Stimulated activated CD8-positive, alpha-beta memory T cell treated with anti-CD3 and anti-CD28 coated beads, Interleukin-12 subunit alpha, Interleukin-12 subunit beta, amount 100 ng/mL, for 24 hours (primary cell): ENCODE data around the gene DDO.
"Not testable (repeated sequence)": the region's sequence is repeated elsewhere in the genome, so short reads cannot be mapped to it uniquely, and the experiment has no call there.

ENCODE experiments used
- DNase-seq: peaks from one replicate; pipeline ENCODE4 v3.0.0-alpha.2; 2020; ENCODE audit errors: extremely low read depth

The DDO gene, protein sequence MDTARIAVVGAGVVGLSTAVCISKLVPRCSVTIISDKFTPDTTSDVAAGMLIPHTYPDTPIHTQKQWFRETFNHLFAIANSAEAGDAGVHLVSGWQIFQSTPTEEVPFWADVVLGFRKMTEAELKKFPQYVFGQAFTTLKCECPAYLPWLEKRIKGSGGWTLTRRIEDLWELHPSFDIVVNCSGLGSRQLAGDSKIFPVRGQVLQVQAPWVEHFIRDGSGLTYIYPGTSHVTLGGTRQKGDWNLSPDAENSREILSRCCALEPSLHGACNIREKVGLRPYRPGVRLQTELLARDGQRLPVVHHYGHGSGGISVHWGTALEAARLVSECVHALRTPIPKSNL

DNA sequence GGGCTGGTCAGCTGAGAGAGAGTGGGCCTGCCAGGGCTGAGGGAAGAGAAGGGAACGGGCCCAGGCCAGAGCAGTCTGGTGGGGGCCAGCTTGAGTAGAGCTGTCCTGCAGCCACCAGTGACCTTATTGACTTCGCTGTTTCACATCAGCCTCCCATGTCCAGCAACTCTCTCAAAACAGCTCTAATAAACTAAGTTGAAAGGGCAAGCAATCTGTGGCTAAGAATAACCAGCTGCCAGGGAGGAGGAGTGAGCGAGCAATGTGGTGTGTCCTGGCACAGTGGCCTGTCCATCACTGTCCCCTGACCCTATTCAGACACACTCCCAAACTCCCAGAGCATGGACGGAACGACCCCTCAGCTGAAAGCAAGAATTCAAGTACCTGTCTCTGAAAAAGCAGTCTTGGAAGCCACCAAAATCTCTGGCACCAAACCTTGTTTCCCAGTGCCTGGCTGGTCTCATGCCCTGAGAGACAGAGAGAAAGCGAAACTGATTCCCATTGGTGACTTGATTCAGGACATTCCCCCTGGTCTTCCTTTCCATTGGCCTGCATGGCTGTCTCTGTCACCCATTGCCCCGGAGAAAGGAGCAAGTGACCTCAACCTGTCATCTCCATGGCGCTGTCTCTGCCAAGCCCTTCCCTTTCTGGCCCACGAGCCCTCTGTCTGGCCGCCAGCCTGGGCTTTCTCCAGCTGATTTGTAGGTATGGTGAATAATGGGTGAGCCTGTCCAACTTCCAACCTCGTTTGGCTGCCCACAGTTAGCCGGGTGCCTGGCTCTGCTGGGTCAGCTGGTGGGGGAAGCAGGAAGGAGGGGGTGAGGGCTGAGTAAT, at the start of gene DDO:
Gene DDO, minus strand, starts transcription at position 490 of the 831 bp plus-strand sequence. CDS start 2,113 bp downstream, outside the sequence.
- DNase-seq = no peak

GRCh38 chr6:110462884-110463481, 47.6 kb upstream of the DDO start:
- no peak for DNase-seq

DNA sequence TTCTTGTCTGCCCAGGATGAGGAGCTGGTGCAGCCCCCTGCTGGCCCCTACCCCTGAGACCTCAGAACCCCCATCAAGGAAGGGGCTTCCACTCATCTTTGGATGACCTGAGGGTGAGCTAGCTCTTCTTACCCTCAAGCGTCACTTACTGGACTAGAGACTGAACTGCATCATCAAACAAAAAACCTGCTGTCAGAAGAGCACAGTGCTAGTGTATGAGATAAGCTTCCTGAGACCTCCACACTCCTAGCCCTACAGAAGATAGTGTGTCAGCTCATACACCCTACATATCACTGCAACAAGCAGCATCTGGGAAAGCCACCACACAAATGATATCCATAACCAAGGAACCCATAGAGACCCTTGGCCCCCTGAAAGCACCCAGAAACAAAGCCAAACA, 46.0 kb upstream of the DDO start:
- DNase-seq = no peak

DNA sequence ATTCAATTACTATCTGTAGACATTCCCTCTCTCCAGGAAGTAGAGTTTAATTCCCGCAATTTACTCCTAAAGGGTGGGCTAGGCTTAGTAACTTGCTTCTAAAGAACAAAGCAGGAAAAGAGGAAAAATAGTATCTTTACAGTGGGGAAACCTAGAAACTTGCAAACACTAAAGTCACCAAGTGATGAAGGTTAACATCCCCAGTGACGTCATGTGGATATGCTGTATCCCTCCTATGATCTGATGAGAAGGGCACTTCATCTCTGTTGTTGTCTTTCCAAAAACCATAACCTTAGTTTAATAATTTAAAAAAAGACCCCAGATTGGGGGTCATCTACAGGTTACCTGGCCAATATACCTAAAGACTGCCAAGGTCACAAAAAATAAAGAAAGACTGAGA, 43.8 kb upstream of the DDO start:
- DNase-seq = no peak

DNA sequence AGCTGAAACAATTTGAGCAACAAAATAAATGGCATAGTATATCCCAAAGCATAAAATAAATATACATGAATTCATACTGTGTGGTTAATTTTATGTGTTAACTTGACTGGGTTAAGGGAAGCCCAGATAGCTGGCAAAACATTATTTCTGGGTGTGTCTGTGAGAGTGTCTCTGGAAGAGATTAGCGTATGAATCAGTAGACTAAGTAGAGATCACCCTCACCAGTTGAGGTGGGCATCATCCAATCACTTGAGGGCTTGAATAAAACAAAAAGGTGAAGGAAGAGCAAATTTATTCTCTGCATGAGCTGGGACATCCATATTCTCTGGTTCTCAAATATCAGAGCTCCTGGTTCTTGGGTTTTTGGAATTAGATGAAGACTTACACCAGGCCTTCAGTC, 43.1 kb upstream of the DDO start:
- DNase-seq = no peak

- DNase-seq = not testable (repeated sequence)
Observed at GRCh38 chr6:110457567-110458175, 42.3 kb upstream of the DDO start.

- no peak for DNase-seq
Observed at GRCh38 chr6:110456694-110457093, 41.3 kb upstream of the DDO start.

GRCh38 chr6:110449541-110449895, 34.1 kb upstream of the DDO start:
- DNase-seq = no peak

DNA sequence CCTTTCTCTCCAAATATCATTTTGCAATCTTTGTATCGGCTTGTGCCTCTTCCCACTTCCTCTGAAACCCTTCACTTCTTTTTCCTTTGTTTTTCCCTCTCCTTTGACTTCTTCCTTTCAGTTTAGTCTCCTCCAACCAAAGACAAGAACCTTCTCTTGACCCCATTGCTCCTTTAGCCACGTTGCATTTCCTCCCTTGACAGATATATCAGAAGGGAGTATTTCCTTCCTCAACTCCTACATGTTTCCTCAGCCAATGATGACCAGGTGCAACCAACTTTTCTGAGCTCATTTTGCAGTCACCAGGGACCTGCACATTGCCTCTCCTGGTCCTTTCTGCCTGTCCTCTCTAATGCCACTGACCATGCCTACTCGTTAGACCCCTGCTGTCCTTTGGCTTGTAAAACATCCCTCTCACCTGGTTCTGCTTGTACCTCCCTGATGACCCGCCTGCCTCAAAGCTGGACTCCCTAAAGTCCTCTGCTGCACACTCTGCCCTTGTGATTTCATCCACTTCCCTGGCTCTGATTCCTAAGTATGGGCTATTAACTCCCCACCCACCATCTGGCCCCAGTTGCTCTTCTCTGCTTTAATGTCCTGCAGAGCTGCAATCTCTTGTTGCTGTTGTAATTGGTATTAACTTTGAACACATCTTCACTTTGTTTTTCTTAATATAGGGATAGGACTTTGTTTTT, 33.6 kb upstream of the DDO start:
- no peak for DNase-seq

- DNase-seq = no peak
Observed at GRCh38 chr6:110447761-110448160, 32.4 kb upstream of the DDO start.

- no peak for DNase-seq
Observed at GRCh38 chr6:110446405-110446804, 31.0 kb upstream of the DDO start.

GRCh38 chr6:110440026-110440425, 24.7 kb upstream of the DDO start:
- no peak for DNase-seq

GRCh38 chr6:110439356-110439755, 24.0 kb upstream of the DDO start:
- no peak for DNase-seq

- DNase-seq = no peak
Observed at GRCh38 chr6:110434961-110435602, 19.7 kb upstream of the DDO start.

DNA sequence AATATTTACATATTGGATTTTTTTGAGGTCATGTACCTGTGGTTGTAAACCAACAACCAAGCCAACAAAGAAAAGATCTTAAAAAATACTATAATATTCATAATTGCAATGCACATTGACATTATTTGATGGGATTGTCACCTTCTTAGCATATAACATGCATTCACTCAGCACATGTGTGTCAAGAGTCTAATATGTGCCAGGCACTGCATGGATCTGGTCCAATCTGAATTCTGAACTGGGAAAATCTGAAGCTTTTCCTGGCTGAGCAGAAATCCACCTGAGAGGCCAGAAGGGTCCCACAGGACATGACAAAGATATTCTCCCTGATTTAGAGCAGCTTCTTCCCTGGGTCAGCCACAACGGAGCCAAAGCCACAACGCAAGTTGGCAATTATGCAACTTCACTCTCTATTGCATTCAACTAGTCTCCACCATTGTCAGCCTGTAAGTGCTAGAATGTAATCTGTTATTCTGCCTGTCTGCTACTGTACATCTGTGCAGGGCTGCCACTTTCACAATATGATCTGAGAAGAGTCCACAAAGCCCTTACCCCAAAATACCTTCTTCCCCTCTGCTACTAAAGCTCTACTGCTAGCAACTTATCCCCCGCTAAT, 17.0 kb upstream of the DDO start:
- DNase-seq = no peak

- no peak for DNase-seq
Observed at GRCh38 chr6:110430741-110431140, 15.4 kb upstream of the DDO start.

DNA sequence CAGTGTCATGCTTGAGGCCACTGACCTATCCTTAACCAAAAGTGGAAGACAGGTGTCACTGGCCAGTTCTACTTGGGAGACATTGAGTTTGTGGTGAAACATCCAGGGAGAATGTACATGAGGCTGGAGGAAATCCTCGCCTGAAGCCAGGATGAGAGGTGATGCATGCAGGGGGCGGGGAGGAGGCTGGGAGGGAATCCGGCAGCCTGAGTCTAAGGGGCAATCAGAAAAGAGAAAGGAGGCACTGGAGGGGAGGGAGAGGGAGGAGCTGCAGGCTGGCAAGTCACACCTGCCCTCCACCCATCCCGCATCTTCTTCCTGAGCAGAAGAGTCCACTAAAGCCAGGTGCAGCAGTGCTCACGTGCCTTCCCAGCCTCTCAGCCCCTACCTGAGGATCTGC, 14.9 kb upstream of the DDO start:
- DNase-seq = no peak

DNA sequence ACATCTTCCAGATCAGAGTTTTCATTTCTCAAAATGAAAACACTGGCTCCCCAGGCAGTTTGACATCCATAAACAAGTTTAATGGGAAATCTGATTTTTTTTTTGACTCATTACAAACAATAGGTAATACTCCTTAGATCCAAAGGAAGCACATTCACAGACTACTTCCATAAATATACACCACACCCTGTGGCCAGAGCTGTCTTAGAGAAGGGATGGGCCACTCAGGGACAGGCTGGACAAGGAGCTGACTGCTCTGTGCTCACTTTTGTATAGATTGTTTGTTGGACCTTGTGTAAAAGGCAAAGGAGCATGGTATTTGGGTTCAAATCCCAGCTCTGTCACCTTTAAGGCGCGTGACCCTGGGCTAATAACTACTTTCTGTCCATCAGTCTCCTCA, 12.8 kb upstream of the DDO start:
- no peak for DNase-seq

- no peak for DNase-seq
Observed at GRCh38 chr6:110425816-110426215, 10.4 kb upstream of the DDO start.

GRCh38 chr6:110422444-110422822, 7.1 kb upstream of the DDO start:
- DNase-seq = no peak
